HG02938 (cell line): ENCODE data around the gene RAB15.
A peak's percentile ranks its signal among the peaks of the same experiment; 100 is the strongest.

Source experiments
- ATAC-seq: cut with Tn5 transposase; IDR thresholded peaks from one replicate; pipeline ENCODE4 v1.9.1; 2021; ENCODE audit warnings: mild to moderate bottlenecking, moderate library complexity; ENCODE audit not compliant: unreplicated experiment

The RAB15 gene

DNA sequence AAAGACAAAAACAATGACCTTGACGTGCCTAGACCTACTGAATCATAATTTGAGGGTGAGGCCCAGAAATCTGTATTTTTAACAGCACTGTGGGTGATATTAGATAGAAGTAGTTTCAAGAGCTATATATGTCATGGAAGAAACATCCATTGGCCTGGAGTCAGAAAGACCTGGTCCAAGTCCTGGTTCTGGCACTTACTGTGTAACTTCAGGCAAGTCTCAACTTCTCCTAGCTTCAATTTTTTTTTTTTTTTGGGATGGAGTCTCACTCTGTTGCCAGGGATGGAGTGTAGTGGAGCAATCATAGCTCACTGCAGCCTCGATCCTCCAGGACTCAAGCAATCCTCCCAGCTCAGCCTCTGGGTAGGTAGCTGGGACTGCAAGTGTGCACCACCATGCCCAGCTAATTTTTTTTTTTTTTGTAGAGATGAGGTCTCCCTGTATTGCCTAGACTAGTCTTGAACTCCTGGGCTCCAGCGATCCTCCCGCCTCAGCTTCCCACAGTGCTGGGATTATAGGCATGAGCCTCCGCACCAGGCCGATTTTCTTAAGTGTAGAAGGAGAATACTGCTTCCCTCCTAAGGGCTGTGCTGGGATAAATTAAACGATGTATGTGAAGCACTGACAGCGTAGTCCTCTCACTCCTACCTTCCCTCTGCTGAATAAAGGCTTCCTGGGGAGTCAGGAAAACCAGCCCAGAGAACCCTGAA is 15.3 kb downstream of the RAB15 start:
- ATAC-seq, result no peak

DNA sequence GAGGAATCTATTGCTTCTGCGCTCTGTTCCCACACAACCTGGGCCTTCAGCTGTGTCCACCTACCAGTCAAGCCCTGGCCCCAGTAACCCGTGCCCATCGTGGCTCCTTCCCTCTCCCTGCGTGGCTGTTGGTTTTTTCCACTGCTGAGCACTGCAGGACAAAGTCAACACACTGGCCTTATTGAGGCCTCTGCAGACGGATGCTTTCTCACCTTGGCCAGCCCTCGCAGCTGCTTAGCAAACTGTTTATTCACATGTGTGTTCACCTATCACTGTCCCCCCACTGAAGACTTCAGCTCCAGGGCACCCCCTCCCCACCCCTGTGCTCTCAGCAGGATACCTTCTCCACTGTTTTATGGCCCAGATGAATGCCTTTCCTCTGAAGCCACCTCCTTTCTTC is 16.8 kb downstream of the RAB15 start:
- ATAC-seq, result no peak

DNA sequence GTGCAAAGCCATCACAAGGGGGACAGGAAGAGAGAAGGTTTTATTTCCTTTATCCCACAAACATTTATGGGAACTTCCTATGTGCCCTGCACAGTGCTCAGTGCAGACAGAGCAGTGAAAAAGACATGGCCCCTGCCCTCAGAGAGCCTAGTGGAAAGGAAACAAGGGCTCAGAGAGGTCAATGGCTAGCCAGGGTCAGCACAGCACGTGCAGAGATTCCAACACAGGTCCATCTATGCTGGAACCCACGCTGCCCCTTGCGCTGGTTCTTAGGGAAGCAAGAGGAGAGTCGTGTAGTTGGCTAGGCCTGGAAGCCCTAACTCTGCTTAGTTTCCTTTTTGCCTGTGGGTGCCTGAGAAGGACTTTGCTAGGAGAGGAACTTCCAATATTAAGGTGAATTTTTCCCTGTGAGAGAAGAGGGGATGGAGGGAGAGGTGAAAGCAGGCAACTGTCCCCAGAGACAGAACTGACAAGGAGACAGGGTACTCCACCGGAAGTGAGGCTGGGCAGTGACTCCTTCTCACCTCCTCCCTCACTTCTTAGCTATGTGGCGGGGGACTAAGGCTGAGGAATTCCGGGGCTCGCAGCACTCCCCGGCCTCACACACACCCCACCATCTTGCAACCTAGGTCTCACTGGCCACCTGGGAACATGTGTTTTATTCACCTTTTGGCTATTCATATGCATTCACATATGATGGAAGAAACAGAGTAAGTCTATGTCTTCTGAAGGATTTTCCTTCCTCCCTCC is 17.5 kb downstream of the RAB15 start:
- ATAC-seq, result no peak

GRCh38 chr14:64953661-64954060 is 18.5 kb downstream of the RAB15 start:
- no peak for ATAC-seq

DNA sequence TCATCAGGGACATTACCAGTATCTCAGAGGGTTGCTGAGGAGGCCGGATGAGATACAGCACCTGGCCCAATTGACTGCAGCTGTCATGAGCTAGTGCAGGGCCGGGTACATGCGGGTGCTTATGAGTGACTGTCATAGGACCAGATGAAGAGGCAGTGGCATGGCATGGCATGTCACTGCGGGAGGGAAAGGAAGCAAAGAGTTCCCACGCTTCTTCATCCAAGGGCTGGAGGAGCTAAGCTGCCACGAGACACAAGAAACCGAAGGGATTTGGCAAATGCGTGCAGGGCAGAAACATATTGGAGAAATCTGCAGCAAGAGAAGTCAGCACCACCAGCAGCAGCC is 18.9 kb downstream of the RAB15 start:
- ATAC-seq, result no peak

- ATAC-seq, result peak; percentile 52
These were observed 19.4 kb downstream of the RAB15 start for GRCh38 chr14:64952598-64953309.

DNA sequence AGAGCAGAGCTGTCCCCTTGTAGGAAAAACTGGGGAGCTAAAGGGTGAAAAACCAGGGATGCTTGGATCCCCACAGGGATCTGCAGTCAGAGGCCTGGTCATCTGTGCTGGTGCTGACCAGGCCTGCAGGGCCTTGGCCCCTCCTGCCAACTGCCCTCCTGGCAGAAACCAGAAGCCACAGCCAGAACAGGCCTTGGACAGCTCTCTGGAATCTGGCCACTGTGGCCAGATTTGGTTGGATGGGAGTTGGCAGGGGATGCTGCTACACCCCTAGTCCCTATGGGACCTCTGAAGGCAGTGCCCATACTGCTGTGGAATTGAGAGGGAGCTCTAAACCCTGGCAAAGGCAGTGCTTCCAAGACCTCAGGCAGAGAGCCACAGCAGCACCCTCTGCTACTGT is 20.4 kb downstream of the RAB15 start:
- ATAC-seq, result no peak

- ATAC-seq, result no peak
These were observed 20.8 kb downstream of the RAB15 start for GRCh38 chr14:64951291-64951690.

DNA sequence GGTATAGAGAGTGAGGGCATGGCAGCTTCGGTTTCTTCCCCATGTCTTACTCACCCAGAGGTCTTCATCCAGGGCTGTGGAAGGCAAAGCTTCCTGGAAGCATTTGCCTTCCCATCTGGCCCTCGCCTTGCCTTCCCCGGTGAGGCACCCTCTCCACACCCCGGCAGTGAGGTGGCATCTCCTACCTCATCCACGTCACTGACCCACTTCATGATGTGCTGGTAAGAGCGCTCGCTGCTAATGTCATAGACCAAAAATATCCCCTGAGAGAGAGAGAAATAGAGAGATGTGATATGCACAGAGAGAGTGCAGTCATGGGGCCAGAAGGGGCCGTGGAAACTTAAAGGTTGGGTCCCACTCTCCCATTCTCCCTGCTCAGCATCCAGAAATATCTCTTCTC is 21.2 kb downstream of the RAB15 start:
- no peak for ATAC-seq

GRCh38 chr14:64948612-64949210 is 23.4 kb downstream of the RAB15 start:
- no peak for ATAC-seq

DNA sequence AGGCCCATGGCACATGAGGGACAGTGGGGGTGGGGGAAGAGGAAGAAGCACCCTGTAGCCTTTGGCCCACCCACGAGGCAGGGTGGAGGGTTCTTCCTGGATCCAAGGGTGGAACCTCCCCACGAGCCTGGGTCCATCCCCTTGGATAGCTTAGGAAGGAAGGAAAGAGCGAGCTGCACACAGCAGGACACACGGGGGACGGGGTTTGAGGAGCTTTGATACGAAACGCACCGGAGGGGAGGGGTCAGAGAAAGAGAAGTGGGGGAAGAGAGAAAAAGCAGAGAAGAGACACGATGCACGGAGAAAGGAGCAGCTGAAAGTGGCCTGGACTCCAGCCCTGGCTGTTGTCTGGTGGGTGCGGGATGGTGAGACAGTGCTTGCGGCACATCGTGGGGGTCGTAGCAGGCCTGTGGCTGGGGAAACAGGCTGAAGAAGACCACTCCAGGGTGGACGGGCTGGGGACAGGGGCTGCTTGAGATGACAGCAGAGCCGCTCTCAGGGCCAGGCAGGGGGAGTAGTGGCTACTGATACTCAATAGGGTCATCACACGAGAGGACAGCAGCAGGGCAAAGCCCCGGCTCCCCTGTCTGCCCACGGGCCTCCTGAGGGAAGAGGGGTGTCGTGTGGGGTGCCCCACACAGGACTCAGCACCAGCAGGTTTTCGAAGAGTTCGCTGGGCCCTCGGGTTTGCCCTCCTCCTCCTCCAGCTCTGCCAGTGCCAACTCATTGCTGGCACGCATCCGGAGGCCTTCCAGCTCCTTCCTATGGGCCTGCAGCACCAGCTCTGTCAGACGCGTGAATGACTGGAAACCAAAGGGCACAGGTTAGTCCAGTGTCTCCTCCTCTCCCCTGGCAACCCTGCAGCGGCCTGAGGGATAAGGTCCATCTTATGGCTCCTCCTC is 24.2 kb downstream of the RAB15 start:
- no peak for ATAC-seq

GRCh38 chr14:64946310-64947045 is 25.7 kb downstream of the RAB15 start:
- no peak for ATAC-seq

- ATAC-seq, result no peak
These were observed 26.5 kb downstream of the RAB15 start for GRCh38 chr14:64945431-64946178.

DNA sequence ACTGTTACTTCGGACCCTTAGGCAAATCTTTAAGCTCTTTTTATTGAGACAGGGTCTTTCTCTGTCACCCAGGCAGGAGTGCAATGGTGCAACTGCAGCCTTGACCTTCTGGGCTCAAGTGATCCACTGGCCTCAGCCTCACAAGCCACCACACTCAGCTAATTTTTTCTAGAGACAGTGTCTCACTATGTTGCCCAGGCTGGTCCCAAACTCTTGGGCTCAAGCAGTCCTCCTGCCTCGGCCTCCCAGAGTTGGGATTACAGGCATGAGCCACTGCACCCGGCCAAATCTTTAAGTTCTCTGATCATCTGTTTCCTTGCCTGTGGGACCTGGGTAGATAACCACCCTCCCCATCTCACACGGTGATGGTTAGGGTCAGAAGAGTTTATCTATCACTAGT is 27.3 kb downstream of the RAB15 start:
- ATAC-seq, result no peak

DNA sequence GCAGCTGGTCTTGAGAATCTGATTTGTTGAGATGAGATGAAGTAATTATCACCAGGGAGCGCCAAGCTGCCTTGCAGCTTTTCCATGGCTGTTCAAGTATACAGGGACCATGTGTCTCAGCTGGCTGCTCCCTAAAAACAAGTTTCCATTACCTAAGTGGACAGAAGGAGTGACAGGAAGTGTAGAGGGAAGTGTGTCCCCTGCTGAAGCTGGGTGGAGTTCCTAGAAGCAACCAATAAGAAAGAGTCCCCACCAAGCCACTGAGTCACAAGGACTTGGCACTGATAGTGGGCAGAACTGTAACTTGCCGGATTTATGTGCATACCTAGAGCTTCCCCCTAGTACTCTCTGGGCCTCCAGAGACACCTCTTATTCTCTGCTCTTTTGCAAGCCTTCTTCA is 28.1 kb downstream of the RAB15 start:
- ATAC-seq, result no peak

GRCh38 chr14:64943556-64943955 is 28.6 kb downstream of the RAB15 start:
- ATAC-seq, result no peak

- no peak for ATAC-seq
These were observed 29.5 kb downstream of the RAB15 start, which contains the start of gene GPX2 for GRCh38 chr14:64942531-64943111. GPX2 (minus strand) TSS chr14:64942745; CDS start chr14:64942726, 19 bp downstream.

DNA sequence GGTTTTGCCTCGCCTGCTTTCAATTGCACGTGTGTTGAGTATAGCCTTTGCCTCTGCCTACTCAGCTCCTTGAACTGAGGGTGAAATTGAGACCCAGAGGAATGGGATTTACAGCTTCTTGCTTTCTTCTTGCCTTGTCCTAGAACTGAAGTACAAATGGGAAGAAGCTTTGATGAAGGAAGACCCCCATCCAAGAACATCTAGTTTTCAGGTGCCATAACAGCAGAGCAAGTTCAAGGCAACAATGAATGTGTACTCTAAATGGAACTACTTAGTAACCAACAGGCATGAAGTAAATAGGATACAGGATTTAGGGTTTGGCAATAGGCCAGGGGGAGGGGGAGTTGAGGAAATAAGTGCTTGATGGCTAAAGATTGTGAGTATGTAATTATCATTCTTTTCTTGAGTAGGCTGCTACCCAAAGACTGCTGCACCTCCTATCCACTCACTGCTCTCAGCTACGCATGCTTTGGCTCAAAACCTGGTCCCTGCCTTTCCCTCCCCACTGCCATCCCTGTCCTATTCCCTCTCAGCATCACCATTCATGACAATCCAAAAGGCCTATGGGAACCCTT is 31.7 kb downstream of the RAB15 start:
- no peak for ATAC-seq
